ENCODE data around the gene GAGE2A.
A peak's percentile ranks its signal among the peaks of the same experiment; 100 is the strongest.
"Not testable (repeated sequence)": the region's sequence is repeated elsewhere in the genome, so short reads cannot be mapped to it uniquely, and the experiment has no call there.

The GAGE2A gene

GRCh38 chrX:49589196-49589595 lies at the start of gene GAGE2A:
GAGE2A (plus strand) TSS chrX:49589496; CDS start chrX:49590651, 1,155 bp downstream.
- H3K27me3 ChIP-seq (ENCODE audit: insufficient read depth, poor library complexity, severe bottlenecking); H3K9me3 ChIP-seq (ENCODE audit: severe bottlenecking); H3K4me1 ChIP-seq (ENCODE audit: insufficient read depth, poor library complexity, severe bottlenecking); ATAC-seq (ENCODE audit: low read depth); H3K27ac ChIP-seq (ENCODE audit: poor library complexity, severe bottlenecking); H3K4me3 ChIP-seq (ENCODE audit: severe bottlenecking); H3K36me3 ChIP-seq (ENCODE audit: low read depth); DNase-seq (ENCODE audit: low spot score): not testable (repeated sequence)

GRCh38 chrX:49541433-49541832 lies 47.9 kb upstream of the GAGE2A start, which contains the start of gene GAGE12D:
GAGE12D (plus strand) TSS chrX:49541733; CDS start chrX:49542888, 1,155 bp downstream.
- not testable (repeated sequence) for H3K4me1 ChIP-seq (ENCODE audit: insufficient read depth, poor library complexity, severe bottlenecking); DNase-seq (ENCODE audit: low spot score); H3K4me3 ChIP-seq (ENCODE audit: severe bottlenecking); H3K9me3 ChIP-seq (ENCODE audit: severe bottlenecking); H3K36me3 ChIP-seq (ENCODE audit: low read depth); H3K27ac ChIP-seq (ENCODE audit: poor library complexity, severe bottlenecking); H3K27me3 ChIP-seq (ENCODE audit: insufficient read depth, poor library complexity, severe bottlenecking); ATAC-seq (ENCODE audit: low read depth)

- not testable (repeated sequence) for H3K9me3 ChIP-seq (ENCODE audit: severe bottlenecking); H3K36me3 ChIP-seq (ENCODE audit: low read depth); H3K4me3 ChIP-seq (ENCODE audit: severe bottlenecking); DNase-seq (ENCODE audit: low spot score); H3K4me1 ChIP-seq (ENCODE audit: insufficient read depth, poor library complexity, severe bottlenecking); ATAC-seq (ENCODE audit: low read depth); H3K27me3 ChIP-seq (ENCODE audit: insufficient read depth, poor library complexity, severe bottlenecking); H3K27ac ChIP-seq (ENCODE audit: poor library complexity, severe bottlenecking)
These were observed 38.3 kb upstream of the GAGE2A start, which contains the start of gene GAGE12E for GRCh38 chrX:49550989-49551388. GAGE12E (plus strand) TSS chrX:49551289; CDS start chrX:49552444, 1,155 bp downstream.

- H3K36me3 ChIP-seq (ENCODE audit: low read depth); DNase-seq (ENCODE audit: low spot score); H3K4me3 ChIP-seq (ENCODE audit: severe bottlenecking); ATAC-seq (ENCODE audit: low read depth); H3K27me3 ChIP-seq (ENCODE audit: insufficient read depth, poor library complexity, severe bottlenecking); H3K9me3 ChIP-seq (ENCODE audit: severe bottlenecking); H3K4me1 ChIP-seq (ENCODE audit: insufficient read depth, poor library complexity, severe bottlenecking); H3K27ac ChIP-seq (ENCODE audit: poor library complexity, severe bottlenecking): not testable (repeated sequence)
These were observed 28.8 kb upstream of the GAGE2A start, which contains the start of gene GAGE12F for GRCh38 chrX:49560542-49560941. GAGE12F (plus strand) TSS chrX:49560842; CDS start chrX:49561997, 1,155 bp downstream.

- not testable (repeated sequence) for H3K27me3 ChIP-seq (ENCODE audit: insufficient read depth, poor library complexity, severe bottlenecking); ATAC-seq (ENCODE audit: low read depth); H3K4me3 ChIP-seq (ENCODE audit: severe bottlenecking); H3K9me3 ChIP-seq (ENCODE audit: severe bottlenecking); H3K4me1 ChIP-seq (ENCODE audit: insufficient read depth, poor library complexity, severe bottlenecking); H3K27ac ChIP-seq (ENCODE audit: poor library complexity, severe bottlenecking); H3K36me3 ChIP-seq (ENCODE audit: low read depth)
- peak; percentile 20 for DNase-seq (ENCODE audit: low spot score)
These were observed 20.6 kb upstream of the GAGE2A start for GRCh38 chrX:49568728-49569127.

GRCh38 chrX:49569152-49569551 lies 20.1 kb upstream of the GAGE2A start:
- not testable (repeated sequence) for H3K36me3 ChIP-seq (ENCODE audit: low read depth); H3K27me3 ChIP-seq (ENCODE audit: insufficient read depth, poor library complexity, severe bottlenecking); H3K4me1 ChIP-seq (ENCODE audit: insufficient read depth, poor library complexity, severe bottlenecking); H3K4me3 ChIP-seq (ENCODE audit: severe bottlenecking); H3K9me3 ChIP-seq (ENCODE audit: severe bottlenecking); H3K27ac ChIP-seq (ENCODE audit: poor library complexity, severe bottlenecking); ATAC-seq (ENCODE audit: low read depth)
- peak; percentile 7 for DNase-seq (ENCODE audit: low spot score)

GRCh38 chrX:49570100-49570499 lies 19.2 kb upstream of the GAGE2A start, which contains the start of gene GAGE12G:
GAGE12G (plus strand) TSS chrX:49570400; CDS start chrX:49571555, 1,155 bp downstream.
- DNase-seq (ENCODE audit: low spot score); H3K36me3 ChIP-seq (ENCODE audit: low read depth); H3K9me3 ChIP-seq (ENCODE audit: severe bottlenecking); H3K27ac ChIP-seq (ENCODE audit: poor library complexity, severe bottlenecking); ATAC-seq (ENCODE audit: low read depth); H3K4me1 ChIP-seq (ENCODE audit: insufficient read depth, poor library complexity, severe bottlenecking); H3K27me3 ChIP-seq (ENCODE audit: insufficient read depth, poor library complexity, severe bottlenecking); H3K4me3 ChIP-seq (ENCODE audit: severe bottlenecking): not testable (repeated sequence)

GRCh38 chrX:49579649-49580048 lies 9.6 kb upstream of the GAGE2A start, which contains the start of gene GAGE12H:
GAGE12H (plus strand) TSS chrX:49579949; CDS start chrX:49581104, 1,155 bp downstream.
- ATAC-seq (ENCODE audit: low read depth); H3K27me3 ChIP-seq (ENCODE audit: insufficient read depth, poor library complexity, severe bottlenecking); DNase-seq (ENCODE audit: low spot score); H3K4me3 ChIP-seq (ENCODE audit: severe bottlenecking); H3K4me1 ChIP-seq (ENCODE audit: insufficient read depth, poor library complexity, severe bottlenecking); H3K9me3 ChIP-seq (ENCODE audit: severe bottlenecking); H3K27ac ChIP-seq (ENCODE audit: poor library complexity, severe bottlenecking); H3K36me3 ChIP-seq (ENCODE audit: low read depth): not testable (repeated sequence)

- H3K27me3 ChIP-seq (ENCODE audit: insufficient read depth, poor library complexity, severe bottlenecking); H3K27ac ChIP-seq (ENCODE audit: poor library complexity, severe bottlenecking); H3K4me3 ChIP-seq (ENCODE audit: severe bottlenecking); ATAC-seq (ENCODE audit: low read depth); H3K36me3 ChIP-seq (ENCODE audit: low read depth); H3K9me3 ChIP-seq (ENCODE audit: severe bottlenecking); H3K4me1 ChIP-seq (ENCODE audit: insufficient read depth, poor library complexity, severe bottlenecking): not testable (repeated sequence)
- peak; percentile 58 for DNase-seq (ENCODE audit: low spot score)
These were observed 628 bp downstream of the GAGE2A start for GRCh38 chrX:49589769-49590478.

GRCh38 chrX:49590488-49590887 lies 1.2 kb downstream of the GAGE2A start:
- H3K36me3 ChIP-seq (ENCODE audit: low read depth); H3K9me3 ChIP-seq (ENCODE audit: severe bottlenecking); DNase-seq (ENCODE audit: low spot score); ATAC-seq (ENCODE audit: low read depth); H3K4me3 ChIP-seq (ENCODE audit: severe bottlenecking); H3K27ac ChIP-seq (ENCODE audit: poor library complexity, severe bottlenecking); H3K27me3 ChIP-seq (ENCODE audit: insufficient read depth, poor library complexity, severe bottlenecking); H3K4me1 ChIP-seq (ENCODE audit: insufficient read depth, poor library complexity, severe bottlenecking): not testable (repeated sequence)

- not testable (repeated sequence) for H3K4me1 ChIP-seq (ENCODE audit: insufficient read depth, poor library complexity, severe bottlenecking); ATAC-seq (ENCODE audit: low read depth); H3K27ac ChIP-seq (ENCODE audit: poor library complexity, severe bottlenecking); H3K4me3 ChIP-seq (ENCODE audit: severe bottlenecking); H3K9me3 ChIP-seq (ENCODE audit: severe bottlenecking); DNase-seq (ENCODE audit: low spot score); H3K27me3 ChIP-seq (ENCODE audit: insufficient read depth, poor library complexity, severe bottlenecking); H3K36me3 ChIP-seq (ENCODE audit: low read depth)
These were observed 9.4 kb downstream of the GAGE2A start, which contains the start of gene GAGE1 for GRCh38 chrX:49598720-49599119. GAGE1 (plus strand) TSS chrX:49599020; CDS start chrX:49600175, 1,155 bp downstream.
